Esophagus squamous epithelium (tissue), 5 donors: Measurements from ENCODE around the gene SEC14L1. TPM values are rescaled to one million over a fixed set of nuclear protein-coding genes. Genes with fewer than 3 reads are reported as not detected.

Experiments
- DNase-seq: peaks from one replicate; lab custom pipeline; 2025; lab: John Stamatoyannopoulos, UW
- H3K27ac ChIP-seq, 4 donors: fragments of 200-600 bp; sonication (generic); one replicate each; pipeline ENCODE4 v1.5.1; 2016 to 2019; ENCODE audit warnings: mild to moderate bottlenecking in 1 of 4
- H3K27me3 ChIP-seq, 4 donors: fragments of 200-600 bp; sonication (generic); 1 replicate in 3 of 4; 2 replicates in 1 of 4; pipeline versions ENCODE4 v1.5.1 to v1.6.0; 2017 to 2021; ENCODE audit warnings: antibody characterized with exemption in 1 of 4
- H3K36me3 ChIP-seq, 3 donors: fragments of 200-600 bp; sonication (generic); one replicate each; pipeline ENCODE4 v1.5.1; 2016 to 2019
- H3K4me1 ChIP-seq, 3 donors: fragments of 200-600 bp; sonication (generic); one replicate each; pipeline ENCODE4 v1.5.1; 2017 to 2019
- H3K4me3 ChIP-seq, 4 donors: fragments of 200-600 bp; sonication (generic); 1 replicate in 3 of 4; 2 replicates in 1 of 4; pipeline ENCODE4 v1.5.1; 2016 to 2019; ENCODE audit warnings: mild to moderate bottlenecking in 2 of 4, moderate library complexity in 1 of 4
- H3K9me3 ChIP-seq, 3 donors: fragments of 200-600 bp; sonication (generic); one replicate each; pipeline ENCODE4 v1.5.1; 2016 to 2019
- POLR2A ChIP-seq, 4 donors: fragments of 450-650 bp; IDR thresholded peaks; one replicate each; pipeline ENCODE4 v1.6.1; 2017; ENCODE audit warnings: antibody characterized with exemption in 4 of 4, mild to moderate bottlenecking in 4 of 4, moderate library complexity in 3 of 4
- WGBS, 2 donors: methylation state at CpG; one replicate each; pipeline ENCODE4 v1.1.5; 2018; 5-methylcytosine and 5-hydroxymethylcytosine counted together
- intact Hi-C: fragments of 100-400 bp; cut with DNase I; formaldehyde crosslinking; loops from one replicate; pipeline ENCODE4 v1.15.0; 2022
- total RNA-seq, 4 donors: library from RNA; depleted of rRNA; stranded (reverse); fragments of >200 nt; gene quantifications; one replicate each; pipeline ENCODE4 v1.1.0, GENCODE V29; 2016
- TF ChIP-seq, protein P1 (sequence below), 6 experiments: fragments of 450-650 bp in 4 of 6; fragments of 200-600 bp in 2 of 6; sonication (generic) in 2 of 6; IDR thresholded peaks; one replicate each; pipeline ENCODE4 v1.5.1; 2016 to 2019; ENCODE audit warnings: antibody characterized with exemption in 6 of 6, mild to moderate bottlenecking in 4 of 6, moderate library complexity in 4 of 6
- donor health status: DM: yes; HTN: yes; CAD: no.

SEC14L1 gene
- total RNA-seq, 4 donors from 2014 or later = 27.3 to 39.2 (median 32.8) TPM

- H3K4me1 ChIP-seq = peaks cover 0 to 6% (median 0%) of the 10 kb centered on the region in 3 donors
- peaks cover 20 to 74% (median 33%) of the 10 kb centered on the region in 3 donors for H3K36me3 ChIP-seq
- no peaks in the 10 kb centered on the region for H3K27me3 ChIP-seq
- intact Hi-C loops = no loop called here
- H3K27ac ChIP-seq = no peak overlapping the region
- H3K9me3 ChIP-seq = no peaks in the 10 kb centered on the region
- H3K4me3 ChIP-seq = no peak overlapping the region
- no peak for TF ChIP-seq POLR2A (IDR thresholded peaks at IDR 0.05)
- TF ChIP-seq, protein P1, sequence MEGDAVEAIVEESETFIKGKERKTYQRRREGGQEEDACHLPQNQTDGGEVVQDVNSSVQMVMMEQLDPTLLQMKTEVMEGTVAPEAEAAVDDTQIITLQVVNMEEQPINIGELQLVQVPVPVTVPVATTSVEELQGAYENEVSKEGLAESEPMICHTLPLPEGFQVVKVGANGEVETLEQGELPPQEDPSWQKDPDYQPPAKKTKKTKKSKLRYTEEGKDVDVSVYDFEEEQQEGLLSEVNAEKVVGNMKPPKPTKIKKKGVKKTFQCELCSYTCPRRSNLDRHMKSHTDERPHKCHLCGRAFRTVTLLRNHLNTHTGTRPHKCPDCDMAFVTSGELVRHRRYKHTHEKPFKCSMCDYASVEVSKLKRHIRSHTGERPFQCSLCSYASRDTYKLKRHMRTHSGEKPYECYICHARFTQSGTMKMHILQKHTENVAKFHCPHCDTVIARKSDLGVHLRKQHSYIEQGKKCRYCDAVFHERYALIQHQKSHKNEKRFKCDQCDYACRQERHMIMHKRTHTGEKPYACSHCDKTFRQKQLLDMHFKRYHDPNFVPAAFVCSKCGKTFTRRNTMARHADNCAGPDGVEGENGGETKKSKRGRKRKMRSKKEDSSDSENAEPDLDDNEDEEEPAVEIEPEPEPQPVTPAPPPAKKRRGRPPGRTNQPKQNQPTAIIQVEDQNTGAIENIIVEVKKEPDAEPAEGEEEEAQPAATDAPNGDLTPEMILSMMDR (IDR thresholded peaks at IDR 0.05) = no peak
- DNase-seq = no peak
- 76 to 81% methylated on average over 5 of the region's 5 CpGs for WGBS, 2 donors
Measured at GRCh38 chr17:77216486-77216885, 75.7 kb downstream of the SEC14L1 start.

- intact Hi-C loops = no loop called here
- Histone ChIP-seq H3K36me3 (peaks cover 15 to 67% (median 27%) of the 10 kb centered on the region in 3 donors), H3K27ac (no peak overlapping the region), H3K9me3 (no peaks in the 10 kb centered on the region), H3K4me3 (no peak overlapping the region), H3K27me3 (no peaks in the 10 kb centered on the region), H3K4me1 (no peaks in the 10 kb centered on the region)
- no peak for TF ChIP-seq POLR2A (IDR thresholded peaks at IDR 0.05)
- TF ChIP-seq, protein P1 (IDR thresholded peaks at IDR 0.05) = no peak
- 87 to 93% methylated on average over 11 of the region's 11 CpGs for WGBS, 2 donors
- DNase-seq = no peak
Measured at GRCh38 chr17:77217123-77217522, 76.4 kb downstream of the SEC14L1 start.

DNA sequence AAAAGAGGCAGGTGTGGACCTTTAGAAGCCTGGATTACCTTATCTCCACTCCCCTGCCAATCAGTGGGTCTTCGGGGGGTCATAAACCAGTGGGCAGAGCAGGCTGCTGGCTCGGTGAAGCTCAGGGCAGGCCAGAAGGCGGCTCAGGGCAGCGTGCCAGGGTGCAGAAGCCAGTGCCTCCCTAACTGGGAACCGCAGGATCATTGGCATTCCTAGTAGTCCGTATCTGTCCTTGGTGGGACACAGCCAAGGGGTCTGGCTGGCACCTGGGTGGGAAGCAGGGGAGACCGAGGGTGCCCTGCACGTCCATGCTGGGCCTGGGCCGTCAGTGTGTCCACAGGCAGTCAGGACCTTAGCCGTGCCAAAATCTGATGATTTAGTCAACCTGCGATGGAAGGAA lies 76.8 kb downstream of the SEC14L1 start:
- no peak for DNase-seq
- Histone ChIP-seq H3K36me3 (peaks cover 10 to 63% (median 24%) of the 10 kb centered on the region in 3 donors), H3K4me1 (no peaks in the 10 kb centered on the region), H3K27ac (no peak overlapping the region), H3K27me3 (no peaks in the 10 kb centered on the region), H3K9me3 (no peaks in the 10 kb centered on the region), H3K4me3 (no peak overlapping the region)
- intact Hi-C loops = no loop called here
- WGBS, 2 donors = 84 to 92% methylated on average over 5 to 10 of the region's 11 CpGs
- TF ChIP-seq, protein P1 (IDR thresholded peaks at IDR 0.05) = no peak
- no peak for TF ChIP-seq POLR2A (IDR thresholded peaks at IDR 0.05)

DNA sequence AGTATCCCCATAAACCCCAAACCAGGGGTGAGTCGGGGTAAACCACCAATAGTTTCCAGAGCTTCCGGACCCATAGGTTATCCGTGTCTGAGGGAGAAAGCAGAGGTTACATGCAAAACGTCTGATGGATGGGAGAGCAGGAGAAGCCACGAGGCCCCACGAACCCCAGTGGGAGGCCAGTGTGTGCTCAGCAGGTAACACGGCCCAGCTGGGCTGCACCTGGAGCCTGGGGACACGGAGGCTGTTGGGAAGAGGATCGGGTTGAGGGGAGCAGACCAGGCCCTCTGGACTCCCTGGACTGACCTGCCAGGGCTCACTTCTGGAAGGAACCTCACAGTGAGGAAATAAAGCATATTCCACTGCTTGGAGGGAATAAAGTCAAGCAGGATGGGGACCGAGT lies 78.1 kb downstream of the SEC14L1 start:
- no peak overlapping the region for H3K27ac ChIP-seq
- WGBS, 2 donors = 78 to 86% methylated on average over 7 to 10 of the region's 10 CpGs
- H3K9me3 ChIP-seq = no peaks in the 10 kb centered on the region
- H3K4me3 ChIP-seq = no peak overlapping the region
- DNase-seq = no peak
- peaks cover 0 to 4% (median 0%) of the 10 kb centered on the region in 3 donors for H3K4me1 ChIP-seq
- TF ChIP-seq POLR2A (IDR thresholded peaks at IDR 0.05) = no peak
- TF ChIP-seq, protein P1 (IDR thresholded peaks at IDR 0.05) = no peak
- no peaks in the 10 kb centered on the region for H3K27me3 ChIP-seq
- H3K36me3 ChIP-seq = peaks cover 3 to 50% (median 14%) of the 10 kb centered on the region in 3 donors
- intact Hi-C loops = no loop called here

GRCh38 chr17:77222356-77222755 lies 81.6 kb downstream of the SEC14L1 start:
- TF ChIP-seq POLR2A (IDR thresholded peaks at IDR 0.05) = no peak
- TF ChIP-seq, protein P1 (IDR thresholded peaks at IDR 0.05) = no peak
- intact Hi-C loops = no loop called here
- WGBS, 2 donors = 72% methylated on average over 5 to 7 of the region's 7 CpGs
- no peak for DNase-seq
- Histone ChIP-seq H3K27ac (peak overlapping the region in 1 of 4 donors; percentile 36), H3K36me3 (peaks cover 0 to 17% (median 4%) of the 10 kb centered on the region in 3 donors), H3K4me1 (peaks cover 0 to 4% (median 0%) of the 10 kb centered on the region in 3 donors), H3K9me3 (no peaks in the 10 kb centered on the region), H3K27me3 (no peaks in the 10 kb centered on the region), H3K4me3 (no peak overlapping the region)
